Left ventricle myocardium superior (tissue), 1 donor: ENCODE data around the gene OR51S1. TPM values are rescaled to one million over a fixed set of nuclear protein-coding genes. Genes with fewer than 3 reads are reported as not detected.
"Not testable (repeated sequence)": the region's sequence is repeated elsewhere in the genome, so short reads cannot be mapped to it uniquely, and the experiment has no call there.

Experiments
- ATAC-seq: fragments of 200-7000 bp; cut with Tn5 transposase; one replicate; pipeline ENCODE4 v1.9.1; 2020; ENCODE audit warnings: mild to moderate bottlenecking, moderate library complexity
- DNase-seq: peaks from one replicate; pipeline ENCODE4 v3.0.0-alpha.2; 2020
- intact Hi-C: fragments of 100-400 bp; cut with micrococcal nuclease; formaldehyde crosslinking; loops from one replicate; pipeline ENCODE4 v1.11.0; 2022
- long read RNA-seq: library from polyadenylated mRNA; unstranded; transcript quantifications from one replicate; pipeline ENCODE4 v2.0.0, GENCODE V29; 2021
- total RNA-seq: library from RNA; stranded (reverse); fragmentation: NEBNext Ultra II Directional; extraction: Animal tissue kit (Norgen Biotek cat#: 25700); gene quantifications from one replicate; pipeline ENCODE4 v1.2.1, GENCODE V29; 2021
- donor health status: DM: no; HTN: yes; CAD: no; lungs with severe emphysema.

Gene OR51S1
- total RNA-seq: not detected
- long read RNA-seq: 0 reads

DNA sequence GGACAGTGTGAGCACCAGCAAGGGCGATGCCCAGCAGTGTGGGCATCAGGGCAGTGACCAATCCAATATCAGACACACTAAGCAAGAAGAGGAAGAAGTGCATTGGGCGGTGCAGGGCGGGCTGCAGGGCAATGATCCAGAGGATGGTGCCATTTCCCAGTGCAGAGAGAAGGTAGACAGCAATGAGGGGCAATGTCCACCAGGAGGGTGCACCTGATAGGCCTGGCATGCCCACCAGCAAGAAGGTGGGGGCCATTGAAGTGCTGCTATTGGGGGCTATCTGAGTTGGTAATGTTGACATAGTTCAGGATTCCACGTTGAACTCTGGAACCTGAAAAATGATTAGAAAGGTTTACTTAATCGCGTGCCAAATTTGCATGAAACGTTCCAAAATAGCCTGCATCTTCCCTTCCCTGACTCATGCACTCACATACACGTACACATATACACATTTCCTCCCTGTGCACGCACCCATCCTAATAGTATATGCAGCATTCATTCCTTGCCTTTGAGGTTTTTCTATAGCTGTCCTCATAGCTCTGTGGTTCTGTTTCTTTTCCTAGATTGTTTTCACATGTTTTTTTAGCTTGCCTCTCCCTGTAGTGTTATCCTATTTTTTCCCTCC, at the start of gene OR51S1:
TSS of gene OR51S1 (minus strand) at position 301 of the 625 bp plus-strand sequence. CDS start at position 301, 0 bp downstream.
- intact Hi-C loops: no loop called here

DNA sequence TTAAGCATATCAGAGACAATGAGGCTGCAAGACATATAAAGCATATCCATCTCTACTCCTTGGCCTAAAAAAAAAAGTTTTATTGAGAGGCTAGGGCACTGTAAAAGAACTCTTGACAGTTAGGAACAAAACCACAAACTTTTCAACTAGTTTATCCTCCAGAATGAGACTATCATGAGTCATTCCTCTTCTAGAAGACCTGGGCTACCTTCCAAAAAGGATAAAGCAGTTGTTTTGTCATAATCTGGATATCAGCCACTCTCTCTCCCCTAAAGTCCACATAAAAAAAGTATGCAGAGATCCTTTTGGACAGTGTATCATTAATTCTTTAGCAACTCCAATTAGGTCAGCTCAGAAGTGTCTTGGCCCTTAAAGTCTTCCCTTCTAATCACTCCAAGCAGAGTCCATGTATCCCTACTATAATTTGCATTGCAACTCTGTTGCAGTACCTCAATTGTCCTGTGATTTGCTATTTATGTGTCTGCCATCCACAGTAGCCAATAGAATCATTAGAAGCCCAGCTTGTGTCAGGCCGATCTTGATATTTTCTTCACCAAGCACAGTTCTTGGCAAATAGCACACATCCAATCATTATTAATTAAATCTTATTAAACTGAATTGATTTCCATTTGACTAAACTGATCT, 43.1 kb upstream of the OR51S1 start:
- ATAC-seq: no peak
- DNase-seq: no peak
- intact Hi-C loops: no loop called here

More for the DNA sequence above, at the start of gene OR51S1:
- ATAC-seq (no peak), DNase-seq (no peak)

GRCh38 chr11:4890279-4890678, 41.3 kb upstream of the OR51S1 start:
- intact Hi-C loops: no loop called here
- ATAC-seq: no peak

DNA sequence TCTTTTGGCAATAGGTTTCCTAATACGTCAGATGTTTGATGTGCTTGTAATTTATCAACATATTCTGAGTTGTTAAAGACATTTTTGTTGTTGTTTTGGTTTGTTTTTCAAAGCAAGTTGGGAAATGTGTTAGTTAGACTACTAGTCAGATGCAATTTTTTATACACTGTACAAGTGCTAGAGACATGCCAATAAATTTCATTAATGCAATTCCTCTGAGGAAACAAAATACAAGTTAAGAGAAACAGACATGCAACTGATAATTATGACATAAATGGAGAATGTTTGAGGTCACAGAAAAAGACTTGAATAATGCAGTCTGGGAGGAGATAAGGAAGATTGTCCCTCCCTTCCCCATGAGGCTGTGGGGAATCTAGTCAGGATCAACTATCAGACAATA, 38.6 kb upstream of the OR51S1 start:
- ATAC-seq: no peak
- no peak for DNase-seq
- intact Hi-C loops: no loop called here

More at GRCh38 chr11:4890279-4890678, 41.3 kb upstream of the OR51S1 start:
- no peak for DNase-seq

- intact Hi-C loops: no loop called here
- ATAC-seq (no peak), DNase-seq (no peak)
Observed at GRCh38 chr11:4886186-4886585, 37.2 kb upstream of the OR51S1 start.

DNA sequence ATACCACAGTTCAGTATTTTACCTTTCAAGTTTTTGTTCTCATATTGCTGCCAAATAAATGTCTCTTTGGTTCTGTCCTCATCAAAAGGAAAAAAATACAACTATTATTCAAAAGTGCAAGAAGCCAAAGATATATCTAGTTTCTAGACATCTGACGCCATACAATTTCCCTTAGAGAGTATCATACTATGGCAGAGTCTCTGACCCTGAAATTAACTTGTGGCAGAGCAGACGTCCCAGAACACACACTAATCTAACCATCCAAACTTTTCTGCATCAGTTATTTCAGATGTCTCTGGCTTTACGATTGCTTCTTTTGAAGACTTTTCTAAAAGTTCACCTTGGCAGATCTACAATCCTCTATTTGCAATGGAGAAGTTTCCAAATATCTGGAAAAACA, 35.4 kb upstream of the OR51S1 start:
- ATAC-seq (no peak), DNase-seq (no peak)
- intact Hi-C loops: no loop called here

DNA sequence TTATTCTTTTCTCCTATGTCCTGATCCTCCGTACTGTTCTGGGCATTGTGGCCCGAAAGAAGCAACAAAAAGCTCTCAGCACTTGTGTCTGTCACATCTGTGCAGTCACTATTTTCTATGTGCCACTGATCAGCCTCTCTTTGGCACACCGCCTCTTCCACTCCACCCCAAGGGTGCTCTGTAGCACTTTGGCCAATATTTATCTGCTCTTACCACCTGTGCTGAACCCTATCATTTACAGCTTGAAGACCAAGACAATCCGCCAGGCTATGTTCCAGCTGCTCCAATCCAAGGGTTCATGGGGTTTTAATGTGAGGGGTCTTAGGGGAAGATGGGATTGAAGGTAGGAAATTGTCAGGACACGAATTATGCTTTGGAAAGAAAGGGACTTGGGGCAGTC, 33.5 kb upstream of the OR51S1 start:
- intact Hi-C loops: no loop called here
- DNase-seq (no peak), ATAC-seq (no peak)

GRCh38 chr11:4881860-4882500, 33.0 kb upstream of the OR51S1 start, which contains the start of gene OR51T1:
Gene OR51T1 (plus strand): TSS chr11:4881900. CDS start chr11:4881900, 0 bp downstream.
- ATAC-seq (no peak), DNase-seq (no peak)
- intact Hi-C loops: no loop called here

GRCh38 chr11:4881188-4881587, 32.2 kb upstream of the OR51S1 start:
- no peak for ATAC-seq
- no peak for DNase-seq
- intact Hi-C loops: no loop called here

GRCh38 chr11:4865855-4866254, 16.8 kb upstream of the OR51S1 start:
- no peak for DNase-seq
- no peak for ATAC-seq
- intact Hi-C loops: no loop called here

DNA sequence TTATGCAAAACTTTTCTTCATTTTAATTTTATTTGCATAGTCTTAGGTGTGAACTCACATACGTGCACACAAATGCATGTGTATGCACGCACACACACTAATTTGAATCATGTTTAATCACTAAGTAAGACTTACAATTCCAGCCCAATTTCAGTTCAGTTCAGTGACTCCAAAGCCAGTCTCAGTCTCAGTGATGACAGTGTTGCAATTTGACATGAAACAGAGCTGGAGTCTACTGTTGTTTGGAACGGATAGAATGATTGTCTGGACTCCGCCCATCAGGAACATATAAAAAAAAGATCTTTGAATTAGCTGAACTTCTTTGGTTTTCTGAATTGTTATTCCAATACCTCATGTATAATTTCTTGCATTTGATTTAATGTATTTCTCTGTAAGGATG, 14.9 kb upstream of the OR51S1 start:
- DNase-seq (no peak), ATAC-seq (peak; percentile 70)
- intact Hi-C loops: no loop called here

DNA sequence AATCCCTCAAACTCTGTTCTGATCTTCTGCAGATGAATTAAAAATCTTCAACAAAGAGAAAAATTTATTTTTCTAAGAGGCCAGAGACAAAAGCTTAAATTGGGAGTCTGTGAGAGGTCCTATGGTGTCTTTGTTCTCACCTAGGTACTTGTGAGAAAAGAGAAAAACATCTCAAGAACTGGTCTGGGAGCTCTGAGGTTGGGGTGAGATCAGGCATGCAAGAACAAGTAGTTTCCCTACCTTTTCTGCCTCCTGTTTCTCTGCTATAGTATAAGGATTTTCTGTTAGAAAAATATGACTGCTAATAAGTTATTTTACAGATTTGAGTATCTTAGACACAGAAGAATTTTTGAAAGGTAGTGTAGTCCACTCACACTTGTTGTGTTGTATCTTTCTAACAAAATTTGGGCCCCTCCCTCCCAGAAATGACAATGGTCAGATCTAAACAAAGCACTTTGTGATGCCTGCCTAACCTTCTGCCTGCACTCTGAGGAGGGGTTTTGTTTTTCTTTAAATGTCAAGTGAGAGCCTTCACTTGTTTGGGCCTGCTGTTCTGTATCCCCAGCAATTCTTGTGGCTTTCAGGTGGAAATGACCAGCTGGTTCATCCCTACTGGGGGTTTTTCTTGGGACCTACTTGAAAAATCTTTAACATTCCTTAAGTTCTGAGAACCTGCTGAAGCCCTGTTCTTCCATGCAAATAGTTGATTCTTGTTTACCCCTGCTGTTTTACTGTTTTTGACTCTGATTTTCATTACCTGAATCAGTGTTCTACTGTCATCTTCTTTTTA, 13.6 kb upstream of the OR51S1 start:
- no peak for DNase-seq
- no peak for ATAC-seq
- intact Hi-C loops: no loop called here

DNA sequence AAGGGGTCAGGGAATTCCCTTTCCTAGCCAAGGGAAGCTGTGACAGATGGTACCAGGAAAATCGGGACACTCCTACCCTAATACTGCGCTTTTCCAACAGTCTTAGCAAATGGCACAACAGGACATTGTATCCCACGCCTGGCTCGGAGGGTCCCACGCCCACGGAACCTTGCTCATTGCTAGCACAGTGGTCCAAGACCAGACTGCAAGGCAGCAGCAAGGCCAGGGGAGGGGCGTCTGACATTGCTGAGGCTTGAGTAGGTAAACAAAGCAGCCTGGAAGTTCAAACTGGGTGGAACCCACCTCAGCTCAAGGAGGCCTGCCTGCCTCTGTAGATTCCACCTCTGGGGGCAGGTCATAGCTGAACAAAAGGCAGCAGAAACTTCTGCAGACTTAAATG, 5.3 kb upstream of the OR51S1 start:
- intact Hi-C loops, DNase-seq, ATAC-seq: not testable (repeated sequence)

GRCh38 chr11:4851033-4851432, 2.0 kb upstream of the OR51S1 start:
- DNase-seq: no peak
- intact Hi-C loops: no loop called here
- ATAC-seq: peak; percentile 94

DNA sequence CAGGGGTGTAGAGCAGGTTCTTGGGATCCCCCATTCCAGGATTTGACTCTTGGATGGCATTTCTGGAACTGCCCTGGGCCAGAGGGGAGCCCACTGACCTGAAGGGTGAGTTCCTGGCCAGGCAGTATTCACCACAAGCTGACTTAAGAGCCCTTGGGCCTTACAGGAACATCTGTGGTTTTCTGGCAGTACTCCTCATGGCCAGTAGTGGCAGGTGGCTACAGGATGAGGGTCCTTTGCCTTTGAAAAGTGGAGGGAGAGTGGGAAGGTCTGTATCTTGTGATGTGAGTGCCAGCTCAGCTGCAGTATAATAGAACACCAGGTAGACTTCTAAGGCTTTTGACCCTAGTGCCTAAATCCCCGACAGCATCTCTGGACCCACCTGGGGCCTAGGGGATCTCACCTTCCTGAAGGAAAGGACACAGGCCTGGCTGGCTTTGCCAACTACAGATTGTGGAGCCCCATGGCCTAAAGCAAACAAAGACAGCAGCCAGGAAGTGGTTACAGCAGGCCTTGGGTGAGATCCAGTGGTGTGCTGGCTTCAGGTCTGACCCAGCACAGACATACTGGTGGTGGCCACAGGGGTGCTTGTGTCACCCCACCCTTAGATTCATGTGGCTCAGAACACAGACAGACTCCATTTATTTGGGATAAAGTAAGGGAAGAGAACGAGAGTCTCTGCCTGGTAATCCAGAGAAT, 9.0 kb downstream of the OR51S1 start:
- intact Hi-C loops: no loop called here
- DNase-seq (no peak), ATAC-seq (no peak)

- intact Hi-C loops: no loop called here
- DNase-seq (no peak), ATAC-seq (no peak)
Observed at GRCh38 chr11:4830909-4831308, 18.1 kb downstream of the OR51S1 start.

GRCh38 chr11:4830346-4830745, 18.7 kb downstream of the OR51S1 start:
- DNase-seq (no peak), ATAC-seq (no peak)
- intact Hi-C loops: no loop called here

DNA sequence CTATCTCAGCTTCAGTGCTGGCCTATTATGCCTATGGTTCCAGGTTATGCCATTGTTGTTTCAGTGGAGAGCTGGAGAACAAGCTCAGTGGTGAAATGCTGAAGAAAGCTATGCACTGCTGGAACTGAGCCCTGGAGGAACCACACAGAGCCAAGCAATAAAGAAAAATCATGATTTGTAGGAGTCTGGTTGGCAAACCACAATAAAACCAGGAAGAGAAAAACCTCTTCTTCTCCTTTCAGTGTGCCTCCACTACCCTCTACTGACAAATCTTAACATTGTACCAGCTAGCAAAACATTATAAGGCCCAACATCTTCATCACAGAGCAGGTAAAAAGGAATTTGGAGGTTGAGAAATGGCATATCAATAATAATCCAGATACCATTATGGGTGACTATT, 22.6 kb downstream of the OR51S1 start:
- intact Hi-C loops: loop anchor here (2.0 kb wide), 1 partner anchor 190 kb away; the partner anchor contains the start of gene OR51D1
- ATAC-seq: peak; percentile 42
- no peak for DNase-seq

GRCh38 chr11:4825132-4825531, 23.9 kb downstream of the OR51S1 start:
- intact Hi-C loops: no loop called here
- ATAC-seq: no peak
- no peak for DNase-seq
